Spleen (tissue), 7 donors: ENCODE results near the gene BLNK.

Experiments used
- CTCF ChIP-seq, 11 experiments: fragments of 200-600 bp in 7 of 11; fragments of 450-650 bp in 4 of 11; sonication (generic) in 4 of 11; IDR thresholded peaks in 8 of 11; conservative IDR thresholded peaks in 3 of 11; 1 replicate in 7 of 11; 2 replicates in 4 of 11; pipeline versions ENCODE4 v1.4.0 to v1.8.0; 2016 to 2021; ENCODE audit warnings: antibody characterized with exemption in 11 of 11, inconsistent platforms in 4 of 11, mild to moderate bottlenecking in 1 of 11
- POLR2A ChIP-seq, 3 donors: fragments of 450-650 bp; IDR thresholded peaks; one replicate each; pipeline ENCODE4 v1.5.1; 2017; ENCODE audit warnings: antibody characterized with exemption in 3 of 3, mild to moderate bottlenecking in 1 of 3
- donor health status: DM: no; HTN: no; CAD: no; lungs with moderate emphysema.
- donor health status: DM: no; HTN: no; CAD: no.
- donor health status: DM: no; HTN: no; CAD: no.

GRCh38 chr10:96287392-96288105 lies 16.2 kb upstream of the BLNK start:
- TF ChIP-seq CTCF (IDR thresholded peaks at IDR 0.05 in 8 of 11, conservative IDR thresholded peaks at IDR 0.05 in 3 of 11) = no peak
- TF ChIP-seq POLR2A (IDR thresholded peaks at IDR 0.05) = no peak
